Epithelial cell of proximal tubule (primary cell): Measurements from ENCODE around the gene MAP4. TPM values are rescaled to one million over a fixed set of nuclear protein-coding genes. Genes with fewer than 3 reads are reported as not detected.

Experiments used
- DNase-seq: peaks from one replicate; pipeline ENCODE4 v3.0.0-alpha.2; 2011; ENCODE audit warnings: low read depth
- H3K4me3 ChIP-seq: 2 replicates; pipeline ENCODE4 v1.5.1; 2011; ENCODE audit warnings: low read depth, mild to moderate bottlenecking, low read length
- total RNA-seq: library from RNA; depleted of rRNA; stranded (reverse); fragments of >200 nt; gene quantifications from 2 replicates; pipeline ENCODE4 v1.2.3, GENCODE V29; 2015
- TF ChIP-seq, protein P1 (sequence below): conservative IDR thresholded peaks from 2 replicates; pipeline ENCODE4 v1.5.1; 2012; ENCODE audit warnings: low read depth, mild to moderate bottlenecking, low read length

MAP4 gene
- total RNA-seq, 1 donor from 2014 or later: 111 TPM

DNA sequence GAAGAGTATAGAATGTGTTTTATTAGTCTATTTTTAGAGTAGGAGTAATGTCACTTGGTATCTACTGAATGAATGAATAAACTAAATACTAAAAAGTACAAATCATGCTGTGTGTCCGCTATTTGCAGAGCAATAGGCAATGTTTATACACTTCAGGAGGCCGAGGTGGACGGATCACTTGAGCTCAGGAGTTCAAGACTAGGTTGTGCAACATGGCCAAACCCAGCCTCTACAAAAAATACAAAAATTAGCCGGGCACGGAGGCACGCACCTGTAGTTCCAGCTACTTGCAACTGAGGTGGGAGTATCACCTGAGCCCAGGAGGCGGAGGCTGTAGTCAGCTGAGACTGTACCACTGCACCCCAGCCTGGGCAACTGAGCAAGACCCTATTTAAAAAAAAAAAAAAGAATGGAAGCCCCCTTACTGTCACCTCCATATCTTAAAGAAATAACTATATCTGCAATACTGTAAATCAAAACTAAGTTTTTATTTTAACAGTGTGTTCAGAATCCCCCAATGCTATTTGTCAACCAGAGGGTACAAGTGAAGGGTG lies 114.9 kb downstream of the MAP4 start:
- no peak overlapping the region for H3K4me3 ChIP-seq
- no peak for DNase-seq
- TF ChIP-seq, protein P1, sequence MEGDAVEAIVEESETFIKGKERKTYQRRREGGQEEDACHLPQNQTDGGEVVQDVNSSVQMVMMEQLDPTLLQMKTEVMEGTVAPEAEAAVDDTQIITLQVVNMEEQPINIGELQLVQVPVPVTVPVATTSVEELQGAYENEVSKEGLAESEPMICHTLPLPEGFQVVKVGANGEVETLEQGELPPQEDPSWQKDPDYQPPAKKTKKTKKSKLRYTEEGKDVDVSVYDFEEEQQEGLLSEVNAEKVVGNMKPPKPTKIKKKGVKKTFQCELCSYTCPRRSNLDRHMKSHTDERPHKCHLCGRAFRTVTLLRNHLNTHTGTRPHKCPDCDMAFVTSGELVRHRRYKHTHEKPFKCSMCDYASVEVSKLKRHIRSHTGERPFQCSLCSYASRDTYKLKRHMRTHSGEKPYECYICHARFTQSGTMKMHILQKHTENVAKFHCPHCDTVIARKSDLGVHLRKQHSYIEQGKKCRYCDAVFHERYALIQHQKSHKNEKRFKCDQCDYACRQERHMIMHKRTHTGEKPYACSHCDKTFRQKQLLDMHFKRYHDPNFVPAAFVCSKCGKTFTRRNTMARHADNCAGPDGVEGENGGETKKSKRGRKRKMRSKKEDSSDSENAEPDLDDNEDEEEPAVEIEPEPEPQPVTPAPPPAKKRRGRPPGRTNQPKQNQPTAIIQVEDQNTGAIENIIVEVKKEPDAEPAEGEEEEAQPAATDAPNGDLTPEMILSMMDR: no peak

DNA sequence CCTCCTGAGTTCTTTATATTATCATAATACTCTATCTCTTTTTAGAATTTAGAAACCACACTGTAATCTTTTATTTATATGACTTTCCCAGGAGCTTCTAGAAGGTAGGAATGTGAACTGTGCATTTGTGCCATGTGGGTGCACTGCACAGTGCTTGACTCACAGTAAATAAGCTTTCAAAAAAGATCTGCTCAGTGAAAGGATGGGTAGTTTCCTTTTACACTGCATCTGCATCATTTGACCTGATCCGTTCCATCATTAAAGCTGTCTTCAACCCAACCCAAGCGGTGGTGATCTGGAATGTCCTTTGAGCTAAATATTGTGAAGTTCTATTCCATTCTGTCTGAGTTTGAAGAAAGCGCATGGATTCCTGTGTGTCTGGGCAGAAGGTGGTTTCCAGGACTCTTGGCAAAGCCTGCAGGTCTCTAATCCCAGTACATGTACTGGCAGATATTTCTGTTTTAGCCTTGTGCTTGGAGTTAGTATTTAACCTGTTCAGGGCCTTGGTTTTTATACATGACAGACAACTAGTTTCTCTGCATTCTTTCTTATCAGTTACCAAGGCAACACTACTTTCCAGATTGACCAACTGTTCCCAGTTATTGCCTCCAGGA lies 116.6 kb downstream of the MAP4 start:
- no peak for DNase-seq
- H3K4me3 ChIP-seq: no peak overlapping the region
- TF ChIP-seq, protein P1: no peak

DNA sequence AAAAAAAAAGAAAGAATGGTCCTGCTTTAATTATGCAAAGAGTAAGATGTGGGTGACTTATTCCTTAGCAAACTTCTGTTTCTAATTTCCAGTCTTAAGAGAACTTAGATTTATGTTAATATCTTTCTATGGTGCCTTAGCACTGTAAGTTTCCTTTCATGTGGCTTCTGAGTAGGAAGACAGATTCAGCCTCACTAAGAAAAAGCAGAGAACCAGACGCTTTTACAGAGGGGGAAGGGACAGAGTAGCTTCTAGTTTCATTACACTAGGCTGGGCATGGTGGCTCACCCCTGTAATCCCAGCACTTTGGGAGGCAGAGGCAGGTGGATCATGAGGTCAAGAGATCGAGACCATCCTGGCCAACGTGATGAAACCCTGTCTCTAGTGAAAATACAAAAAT lies 118.3 kb downstream of the MAP4 start:
- TF ChIP-seq, protein P1: no peak
- H3K4me3 ChIP-seq: no peak overlapping the region
- DNase-seq: no peak

GRCh38 chr3:47896736-47897135 lies 119.5 kb downstream of the MAP4 start:
- TF ChIP-seq, protein P1: no peak

GRCh38 chr3:47895241-47895640 lies 121.0 kb downstream of the MAP4 start:
- DNase-seq: no peak
- no peak overlapping the region for H3K4me3 ChIP-seq
- TF ChIP-seq, protein P1: no peak

More at GRCh38 chr3:47896736-47897135, 119.5 kb downstream of the MAP4 start:
- H3K4me3 ChIP-seq: no peak overlapping the region
- DNase-seq: no peak

GRCh38 chr3:47892286-47893040 lies 123.8 kb downstream of the MAP4 start:
- DNase-seq: no peak
- no peak overlapping the region for H3K4me3 ChIP-seq
- TF ChIP-seq, protein P1: no peak
